ENCODE data around the gene NCAPH2.

Gene NCAPH2

GRCh38 chr22:50548921-50549790 lies 41.1 kb downstream of the NCAPH2 start:
- no peak for DNase-seq (ENCODE audit: low spot score)

GRCh38 chr22:50550395-50550794 lies 42.4 kb downstream of the NCAPH2 start:
- no peak for DNase-seq (ENCODE audit: low spot score)

- no peak for DNase-seq (ENCODE audit: low spot score)
Measured at GRCh38 chr22:50551160-50551752, 43.2 kb downstream of the NCAPH2 start.

GRCh38 chr22:50553310-50553709 lies 45.3 kb downstream of the NCAPH2 start:
- no peak for DNase-seq (ENCODE audit: low spot score)

GRCh38 chr22:50556703-50557102 lies 48.7 kb downstream of the NCAPH2 start:
- DNase-seq (ENCODE audit: low spot score): no peak

- no peak for DNase-seq (ENCODE audit: low spot score)
Measured at GRCh38 chr22:50560034-50560433, 52.0 kb downstream of the NCAPH2 start.

- no peak for DNase-seq (ENCODE audit: low spot score)
Measured at GRCh38 chr22:50561401-50562358, 53.7 kb downstream of the NCAPH2 start.

GRCh38 chr22:50562523-50563412 lies 54.7 kb downstream of the NCAPH2 start, which contains the start of gene SYCE3:
Gene SYCE3 (minus strand): TSS chr22:50562919. CDS start chr22:50556405, 6,514 bp downstream.
- peak; percentile 94 for DNase-seq (ENCODE audit: low spot score)

- no peak for DNase-seq (ENCODE audit: low spot score)
Measured at GRCh38 chr22:50563413-50564160, 55.6 kb downstream of the NCAPH2 start.

- DNase-seq (ENCODE audit: low spot score): no peak
Measured at GRCh38 chr22:50564289-50564688, 56.3 kb downstream of the NCAPH2 start.

GRCh38 chr22:50567721-50568252 lies 59.8 kb downstream of the NCAPH2 start:
- no peak for DNase-seq (ENCODE audit: low spot score)

- no peak for DNase-seq (ENCODE audit: low spot score)
Measured at GRCh38 chr22:50568626-50569025, 60.6 kb downstream of the NCAPH2 start.

GRCh38 chr22:50569041-50569459 lies 61.0 kb downstream of the NCAPH2 start:
- peak; percentile 35 for DNase-seq (ENCODE audit: low spot score)

GRCh38 chr22:50569896-50570535 lies 62.0 kb downstream of the NCAPH2 start:
- peak; percentile 88 for DNase-seq (ENCODE audit: low spot score)

- DNase-seq (ENCODE audit: low spot score): no peak
Measured at GRCh38 chr22:50570861-50571260, 62.8 kb downstream of the NCAPH2 start.

GRCh38 chr22:50571264-50572175 lies 63.5 kb downstream of the NCAPH2 start:
- no peak for DNase-seq (ENCODE audit: low spot score)

GRCh38 chr22:50572965-50573364 lies 64.9 kb downstream of the NCAPH2 start:
- no peak for DNase-seq (ENCODE audit: low spot score)

Measured in kidney tubule cell (primary cell).